CD4-positive, alpha-beta T cell treated with Interleukin-15 for 1 hour (primary cell): Measurements from ENCODE around the gene CD46.
"Not testable (repeated sequence)": the region's sequence is repeated elsewhere in the genome, so short reads cannot be mapped to it uniquely, and the experiment has no call there.

Experiments
- DNase-seq: peaks from one replicate; pipeline ENCODE4 v3.0.0-alpha.2; 2020

CD46 gene

GRCh38 chr1:207751790-207752455 is at the start of gene CD46:
Gene CD46 (plus strand): TSS chr1:207752054. CDS start chr1:207752213, 159 bp downstream.
- DNase-seq = peak; percentile 93

DNA sequence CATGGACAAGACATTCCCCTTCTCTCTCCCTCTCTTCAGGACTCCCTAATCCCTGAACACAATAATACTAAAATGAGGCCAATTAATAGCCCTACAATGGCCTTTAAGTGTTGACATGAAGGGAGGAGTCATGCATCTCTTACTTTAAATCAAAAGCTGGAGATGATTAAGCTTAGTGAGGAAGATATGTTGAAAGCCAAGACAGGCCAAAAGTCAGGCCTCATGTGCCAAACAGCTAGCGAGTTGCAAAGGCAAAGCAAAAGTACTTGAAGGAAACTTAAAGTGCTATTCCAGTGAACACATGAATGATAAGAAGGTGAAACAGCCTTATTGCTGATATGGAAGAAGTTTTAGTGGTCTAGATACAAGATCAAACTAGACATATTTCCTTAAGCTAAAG is 49.5 kb upstream of the CD46 start:
- no peak for DNase-seq

DNA sequence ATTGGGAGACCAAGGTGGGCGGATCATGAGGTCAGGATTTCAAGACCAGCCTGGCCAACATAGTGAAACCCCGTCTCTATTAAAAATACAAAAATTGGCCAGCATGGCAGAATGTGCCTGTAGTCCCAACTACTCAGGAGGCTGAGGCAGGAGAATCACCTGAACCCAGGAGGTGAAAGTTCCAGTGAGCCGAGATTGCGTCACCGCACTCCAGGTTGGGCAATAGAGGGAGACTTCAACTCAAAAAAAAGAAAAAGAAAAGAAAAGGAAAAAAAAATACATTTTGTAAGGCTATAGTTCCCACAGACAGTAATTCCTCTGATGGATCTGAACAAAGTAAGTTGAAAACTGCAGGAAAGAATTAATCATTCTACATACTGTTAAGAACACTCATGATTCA is 48.1 kb upstream of the CD46 start:
- no peak for DNase-seq

DNA sequence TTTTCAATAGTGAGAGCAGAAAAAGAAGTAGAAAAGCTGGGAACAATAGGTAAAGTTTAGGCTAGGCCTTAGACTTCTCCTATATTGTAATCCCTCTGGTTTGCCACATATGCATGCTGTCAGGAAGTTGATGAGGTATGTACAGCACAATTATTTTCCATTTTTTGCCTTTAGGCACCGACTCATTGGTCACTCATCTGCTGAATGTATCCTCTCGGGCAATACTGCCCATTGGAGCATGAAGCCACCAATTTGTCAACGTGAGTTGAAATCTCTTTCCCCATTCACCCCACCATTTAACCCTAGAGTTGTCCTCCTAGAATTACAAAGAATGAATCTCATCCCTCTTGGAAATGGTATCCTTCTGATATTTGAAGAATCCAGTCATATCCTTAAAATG is 43.9 kb upstream of the CD46 start:
- not testable (repeated sequence) for DNase-seq

DNA sequence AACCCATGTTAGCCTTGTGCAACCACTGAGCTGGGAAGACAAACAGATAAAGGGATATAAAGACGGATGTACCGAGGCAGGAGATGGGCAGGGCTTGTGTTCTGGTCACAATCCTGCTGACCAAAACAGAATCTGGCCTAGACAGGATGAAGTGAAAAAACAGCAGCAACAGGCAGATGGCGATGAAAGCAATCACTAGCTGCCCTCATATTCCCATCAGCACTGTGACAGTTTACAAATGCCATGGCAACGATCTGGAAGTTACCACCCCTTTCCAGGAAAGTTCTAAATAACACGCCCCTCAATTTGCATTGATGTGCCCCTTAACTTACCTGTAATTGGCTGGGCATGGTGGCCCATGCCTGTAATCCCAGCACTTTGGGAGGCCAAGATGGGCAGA is 40.6 kb upstream of the CD46 start:
- no peak for DNase-seq

- DNase-seq = not testable (repeated sequence)
These were observed 39.2 kb upstream of the CD46 start for GRCh38 chr1:207712701-207713100.

- DNase-seq = no peak
These were observed 38.3 kb upstream of the CD46 start for GRCh38 chr1:207713529-207713928.

- no peak for DNase-seq
These were observed 32.6 kb upstream of the CD46 start for GRCh38 chr1:207719234-207719633.

DNA sequence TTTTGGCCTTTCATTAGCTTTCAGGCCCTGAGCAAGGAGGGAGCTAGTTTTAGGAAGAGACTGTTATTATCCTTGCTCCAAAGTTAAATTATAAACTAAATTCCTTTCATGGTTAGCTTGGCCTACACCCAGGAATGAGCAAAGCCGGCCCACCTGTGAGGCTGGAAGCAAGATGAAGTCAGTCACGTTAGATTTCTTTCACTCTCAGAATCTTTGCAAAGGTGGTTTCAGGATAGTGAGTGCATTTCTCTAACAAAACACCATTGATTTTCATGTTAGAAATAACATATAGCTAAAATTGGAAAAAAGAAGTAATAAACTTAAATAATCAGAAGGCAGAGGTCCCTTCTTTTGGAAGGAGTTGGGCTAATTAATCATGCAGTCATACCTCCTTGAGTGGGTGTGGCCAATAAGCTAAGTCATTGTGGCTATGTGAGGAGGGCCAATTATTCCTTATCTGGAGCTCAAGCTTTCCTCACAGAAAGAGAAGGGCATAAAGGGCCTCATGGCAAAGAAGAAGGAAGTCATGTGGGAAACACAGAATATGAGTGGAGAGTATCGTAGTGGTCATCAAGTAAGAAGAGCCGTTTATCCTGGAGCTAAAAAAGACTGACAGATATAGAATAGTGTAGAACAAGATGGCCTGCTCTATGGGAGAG is 23.5 kb upstream of the CD46 start:
- not testable (repeated sequence) for DNase-seq

GRCh38 chr1:207737503-207738157 is 14.2 kb upstream of the CD46 start:
- not testable (repeated sequence) for DNase-seq

- DNase-seq = peak; percentile 54
These were observed 13.6 kb upstream of the CD46 start for GRCh38 chr1:207738158-207738659.

GRCh38 chr1:207740207-207740606 is 11.6 kb upstream of the CD46 start:
- no peak for DNase-seq

GRCh38 chr1:207742850-207743555 is 8.9 kb upstream of the CD46 start:
- no peak for DNase-seq

DNA sequence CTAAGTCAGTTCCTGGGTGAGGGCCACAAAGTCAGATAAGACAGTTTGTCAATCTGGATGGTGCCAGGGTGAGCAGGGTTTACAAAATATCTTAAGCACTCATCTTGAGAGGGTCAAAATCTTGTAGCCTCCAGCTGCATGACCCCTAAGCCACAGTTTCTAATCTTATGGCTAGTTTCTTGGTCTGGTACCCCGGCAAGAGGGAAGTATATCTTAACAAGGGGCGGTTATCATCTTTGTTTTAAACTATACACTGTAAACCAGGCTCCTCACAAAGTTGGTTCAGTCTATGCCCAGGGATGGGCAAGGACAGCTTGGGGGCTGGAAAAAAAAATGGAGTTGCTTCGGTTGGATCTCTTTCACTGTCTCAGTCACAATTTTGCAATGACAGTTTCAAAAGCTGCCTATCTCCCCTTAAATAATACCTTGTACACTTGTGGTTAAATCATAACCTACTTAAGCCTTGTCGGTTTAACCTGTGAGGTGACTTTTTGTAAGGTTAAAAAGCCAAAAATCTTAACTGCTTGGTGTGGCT is 7.8 kb upstream of the CD46 start:
- DNase-seq = no peak

- no peak for DNase-seq
These were observed 6.6 kb upstream of the CD46 start for GRCh38 chr1:207745285-207745684.

DNA sequence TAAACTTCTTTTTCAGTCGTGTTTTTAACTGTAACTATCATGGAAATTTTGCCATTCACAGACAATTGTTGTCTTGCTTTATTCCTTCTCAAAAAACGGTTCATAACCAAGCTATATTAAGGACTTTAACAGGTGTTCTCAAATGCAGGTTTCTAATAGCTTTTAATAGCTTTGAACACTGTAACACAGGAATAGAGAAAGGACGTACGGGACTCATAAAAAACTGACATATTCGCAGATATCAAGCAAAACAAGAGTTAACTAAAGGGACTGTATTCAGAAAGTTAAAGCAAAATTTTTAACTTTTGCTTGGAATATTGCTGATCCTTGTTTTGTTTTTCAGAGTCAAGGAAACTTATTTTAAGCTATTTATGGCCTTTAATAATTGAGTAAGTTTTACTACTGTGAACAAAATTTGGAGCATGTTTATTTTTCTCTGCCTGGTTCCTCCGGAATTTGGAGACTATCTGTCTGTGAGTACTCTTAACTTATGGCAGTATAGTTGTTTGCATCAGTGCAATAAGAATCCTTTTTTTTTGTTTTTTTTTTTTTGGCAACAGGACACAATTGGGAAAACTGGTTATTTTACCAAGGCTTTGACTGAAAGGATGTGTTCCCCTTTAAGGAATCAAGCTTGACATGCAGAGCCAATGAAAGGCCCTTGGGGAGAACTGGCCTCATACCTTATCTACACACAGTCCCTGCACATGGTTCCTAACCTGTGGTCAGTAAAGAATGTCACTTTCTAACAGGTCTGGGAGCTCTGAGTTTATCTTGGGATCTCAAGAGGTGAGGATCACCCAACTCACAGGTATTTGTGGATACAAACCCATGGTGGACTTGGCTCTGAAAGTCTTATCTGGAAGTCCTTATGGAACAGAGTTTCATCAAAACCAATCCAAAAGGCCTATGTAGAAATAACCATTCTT is 5.8 kb upstream of the CD46 start:
- no peak for DNase-seq

GRCh38 chr1:207747627-207748492 is 4.0 kb upstream of the CD46 start:
- no peak for DNase-seq

GRCh38 chr1:207748737-207749528 is 2.9 kb upstream of the CD46 start:
- DNase-seq = no peak

DNA sequence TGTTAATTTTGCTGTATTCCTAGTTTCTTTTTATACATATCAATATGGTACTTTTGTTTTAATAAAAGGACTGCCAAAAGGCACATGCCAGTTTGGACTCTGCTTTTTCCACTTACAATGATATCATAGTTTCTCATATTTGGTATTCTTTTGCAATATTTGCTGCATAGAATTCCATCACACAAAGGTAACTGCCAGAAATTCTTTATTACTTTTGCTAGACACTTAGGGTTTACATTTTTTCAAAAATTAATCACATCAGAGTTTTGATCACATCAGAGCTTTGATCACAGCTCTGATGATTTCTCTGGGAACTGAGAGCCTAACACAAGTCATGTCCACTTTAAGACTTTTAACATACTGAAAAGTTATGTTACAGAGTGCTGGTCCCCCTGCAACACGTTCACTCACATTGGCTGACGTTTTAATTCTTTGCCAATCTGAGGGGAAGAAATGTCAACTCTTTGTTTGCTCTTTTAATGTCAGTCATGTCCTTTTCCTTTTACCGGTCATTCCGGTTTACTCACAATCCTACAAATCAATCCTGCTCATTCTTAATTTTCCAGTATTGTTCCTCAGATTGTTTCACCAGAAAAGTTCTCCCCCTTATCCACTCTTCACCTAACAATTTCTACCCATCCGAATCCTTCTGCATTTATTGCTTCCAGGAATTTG is 1.1 kb upstream of the CD46 start:
- no peak for DNase-seq

DNA sequence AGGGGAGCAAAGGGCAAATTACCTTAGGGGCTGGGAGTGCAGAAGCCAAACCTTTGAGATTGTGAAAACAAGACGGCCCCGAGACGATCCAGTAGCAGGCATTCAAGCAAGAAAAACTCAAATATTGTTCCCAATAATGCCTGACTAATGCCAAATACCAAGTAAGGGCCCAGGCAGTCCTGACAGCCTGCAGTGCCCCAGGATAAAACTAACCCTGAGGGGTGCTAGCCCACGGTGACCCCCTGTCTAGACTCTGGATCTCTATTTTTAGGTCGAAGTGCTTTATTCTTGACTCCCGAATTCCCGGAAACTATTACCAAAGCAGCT is 428 bp upstream of the CD46 start:
- DNase-seq = not testable (repeated sequence)
